Inflammatory macrophage treated with lipopolysaccharide for 4 hours (primary cell): ENCODE measurements around the gene RUFY1.
A peak's percentile ranks its signal among the peaks of the same experiment; 100 is the strongest.
"Not testable (repeated sequence)": the region's sequence is repeated elsewhere in the genome, so short reads cannot be mapped to it uniquely, and the experiment has no call there.

Experiments
- DNase-seq: peaks from one replicate; pipeline ENCODE4 v3.0.0-alpha.2; 2020

RUFY1 gene

DNA sequence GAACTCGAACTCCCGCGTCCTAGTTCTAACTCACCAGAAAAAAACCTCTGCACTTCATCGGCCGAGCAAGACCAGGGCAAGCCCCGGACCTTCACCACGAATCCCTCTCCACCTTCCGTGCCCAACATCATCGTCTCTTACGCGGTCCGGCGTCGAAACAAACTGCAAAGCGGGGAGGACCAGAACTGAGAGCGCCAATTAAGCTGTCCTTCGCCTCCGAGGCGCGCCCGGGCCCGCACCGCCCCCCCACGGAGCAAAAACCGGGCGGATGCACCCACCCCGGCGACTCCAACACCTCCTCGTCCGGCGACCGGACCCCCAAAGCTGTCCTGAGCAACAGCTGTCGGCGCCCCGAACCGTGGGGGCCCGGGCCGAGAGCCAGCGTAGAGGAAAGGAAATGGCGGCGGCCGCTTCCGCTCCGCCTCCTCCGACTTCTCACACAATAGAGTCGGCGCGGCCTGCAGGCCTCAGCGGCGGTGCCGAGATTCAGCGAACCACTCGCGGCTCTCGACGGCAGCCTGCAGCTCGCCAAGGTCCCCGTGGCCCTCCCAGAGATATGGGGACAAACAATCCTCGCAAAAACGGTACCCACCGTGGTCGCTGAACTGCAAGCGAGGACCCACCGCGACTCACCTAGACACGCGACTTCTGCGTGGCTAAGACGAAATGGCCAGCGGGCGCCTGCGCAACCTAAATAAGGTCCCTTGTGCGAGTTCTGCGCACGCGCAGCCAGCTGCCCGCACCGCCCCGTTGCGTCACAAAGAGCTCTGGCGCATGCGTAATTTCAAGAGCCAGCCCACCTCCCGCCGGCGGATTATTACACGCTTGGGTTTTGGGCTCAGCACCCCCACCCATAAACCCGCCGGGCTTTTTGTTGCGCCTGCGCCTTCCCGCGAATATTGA is 72.9 kb downstream of the RUFY1 start, which contains the start of gene HNRNPH1:
HNRNPH1 (minus strand) TSS at position 669 of the 903 bp plus-strand sequence; CDS start at position 131, 538 bp downstream.
- peak; percentile 98 for DNase-seq

GRCh38 chr5:179623906-179624741 is 73.8 kb downstream of the RUFY1 start:
- peak; percentile 44 for DNase-seq

- DNase-seq = no peak
These were observed 74.5 kb downstream of the RUFY1 start for GRCh38 chr5:179624841-179625271.

- DNase-seq = not testable (repeated sequence)
These were observed 83.4 kb downstream of the RUFY1 start for GRCh38 chr5:179633501-179634369.

DNA sequence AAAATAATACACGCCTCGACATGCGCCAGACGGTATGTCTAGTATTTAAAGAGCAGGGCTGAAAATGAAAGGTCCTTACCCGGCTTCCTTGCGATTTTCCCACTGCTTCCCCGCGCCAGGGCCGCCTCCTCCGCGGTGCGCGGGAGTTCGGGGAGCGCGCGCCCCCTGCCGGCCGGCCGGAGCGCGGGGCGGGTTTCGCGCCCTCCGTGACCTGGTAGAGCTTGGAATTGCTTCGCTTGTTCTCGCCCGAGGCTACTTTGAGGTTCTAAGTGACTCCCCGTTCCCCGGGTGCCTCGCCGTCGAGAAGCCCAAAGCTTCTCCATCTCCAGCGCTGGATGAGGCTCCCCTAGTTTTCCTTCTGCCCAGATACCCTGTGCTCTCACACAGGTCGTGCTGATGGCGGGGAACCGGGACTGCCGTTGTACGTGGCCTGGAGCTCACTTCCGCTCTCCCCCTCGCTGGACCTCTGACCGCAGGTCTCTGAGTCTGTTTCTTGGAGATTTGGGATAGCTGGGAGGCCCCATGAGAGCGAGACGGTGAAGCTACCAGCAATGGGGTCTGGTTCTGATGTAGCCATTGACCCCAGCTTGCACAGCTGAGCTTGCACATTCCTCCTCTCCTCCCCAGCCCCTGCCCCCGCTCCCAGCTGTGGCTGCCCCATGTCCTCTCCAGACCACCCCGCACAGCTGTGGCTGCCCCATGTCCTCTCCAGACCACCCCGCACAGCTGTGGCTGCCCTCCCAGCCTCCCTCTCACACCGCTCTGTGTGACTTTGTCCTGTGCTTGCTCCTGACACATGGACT is 84.2 kb downstream of the RUFY1 start:
- not testable (repeated sequence) for DNase-seq

DNA sequence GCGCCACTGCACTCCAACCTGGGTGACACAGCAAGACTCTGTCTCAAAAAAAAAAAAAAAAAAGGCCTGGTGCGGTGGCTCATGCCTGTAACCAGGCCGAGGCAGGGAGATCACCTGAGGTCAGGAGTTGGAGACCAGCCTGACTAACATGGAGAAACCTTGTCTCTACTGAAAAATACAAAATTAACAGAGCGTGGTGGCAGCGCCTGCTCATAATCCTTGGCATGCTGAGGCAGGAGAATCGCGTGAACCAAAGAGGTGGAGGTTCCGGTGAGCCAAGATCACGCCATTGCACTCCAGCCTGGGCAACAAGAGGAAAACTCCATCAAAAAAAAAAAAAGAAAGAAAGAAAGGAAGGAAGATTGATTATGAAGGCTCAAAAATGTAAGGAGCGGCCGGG is 88.9 kb downstream of the RUFY1 start:
- not testable (repeated sequence) for DNase-seq

DNA sequence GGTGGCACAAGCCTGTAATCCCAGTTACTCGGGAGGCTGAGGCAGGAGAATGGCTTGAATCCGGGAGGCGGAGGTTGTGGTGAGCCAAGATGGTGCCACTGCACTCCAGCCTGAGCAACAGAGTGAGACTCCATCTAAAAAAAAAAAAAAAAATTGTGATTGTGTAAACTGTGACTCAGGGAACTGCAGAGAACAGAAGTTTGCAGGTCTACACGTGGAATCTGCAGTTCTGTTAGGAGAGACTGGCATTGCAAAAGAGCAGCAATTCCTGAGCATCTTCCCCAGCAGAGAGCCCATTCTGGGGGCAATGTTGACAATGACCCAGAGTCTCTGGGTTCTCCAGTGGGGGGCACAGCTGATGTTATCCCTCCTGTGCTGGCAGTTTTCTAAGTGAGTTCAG is 91.4 kb downstream of the RUFY1 start:
- not testable (repeated sequence) for DNase-seq

DNA sequence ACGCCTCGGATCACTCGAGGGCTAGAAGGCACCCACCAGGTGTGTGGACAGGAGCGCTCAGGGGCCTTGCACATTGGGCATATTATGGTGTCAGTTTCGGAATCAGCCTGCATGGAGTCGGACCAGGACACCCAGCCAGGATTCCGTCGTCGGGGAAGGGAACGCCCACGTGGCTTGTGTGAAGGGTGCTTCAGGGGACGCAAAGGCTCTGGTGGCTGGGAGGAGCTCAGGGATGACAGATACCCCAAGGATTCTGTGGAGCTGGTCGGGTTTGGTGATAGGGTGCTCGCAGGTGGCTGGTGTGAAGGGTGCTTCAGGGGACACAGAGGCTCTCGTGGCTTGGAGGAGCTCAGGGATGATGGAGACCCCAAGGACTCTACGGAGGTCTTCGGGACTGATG is 92.3 kb downstream of the RUFY1 start:
- not testable (repeated sequence) for DNase-seq

DNA sequence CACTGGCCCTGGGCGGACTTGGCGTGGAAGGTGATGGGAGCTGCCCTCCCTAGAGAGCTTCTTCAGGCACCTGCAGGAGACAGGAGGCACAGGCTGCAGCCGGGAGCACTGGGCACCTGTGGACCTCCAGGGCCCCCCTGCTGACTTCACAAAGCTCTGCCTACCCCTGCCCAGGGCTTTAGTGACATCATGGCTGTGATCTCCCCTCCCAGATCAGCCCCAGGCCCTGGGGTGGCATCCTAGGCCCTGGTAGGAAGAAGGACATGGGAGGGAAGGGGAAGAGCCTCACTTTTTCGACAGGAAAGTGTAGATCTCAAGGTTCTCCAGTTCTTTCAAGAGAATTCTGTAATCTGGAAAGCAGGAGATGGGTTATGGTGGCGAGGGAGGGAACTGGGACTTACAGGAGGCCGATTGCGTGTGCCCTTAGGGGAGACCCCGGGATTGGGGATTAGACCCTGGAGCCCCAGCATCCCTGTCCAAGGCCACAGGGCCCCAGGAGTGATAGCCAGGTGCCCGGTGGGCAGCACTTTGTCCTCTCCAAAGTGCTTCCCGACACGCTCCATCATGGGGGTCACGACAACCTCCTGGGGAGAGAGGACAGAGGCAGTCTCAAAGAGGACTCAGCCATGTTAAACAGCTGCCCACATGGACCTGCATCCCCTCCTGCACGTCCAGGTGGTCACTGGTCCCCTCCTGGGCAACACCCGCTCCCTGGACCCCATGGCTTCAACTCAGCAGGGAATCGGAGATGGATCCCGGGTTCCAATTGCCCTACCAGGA is 93.0 kb downstream of the RUFY1 start:
- not testable (repeated sequence) for DNase-seq

- DNase-seq = not testable (repeated sequence)
These were observed 94.4 kb downstream of the RUFY1 start for GRCh38 chr5:179644766-179645165.

GRCh38 chr5:179648410-179648809 is 98.1 kb downstream of the RUFY1 start:
- no peak for DNase-seq

DNA sequence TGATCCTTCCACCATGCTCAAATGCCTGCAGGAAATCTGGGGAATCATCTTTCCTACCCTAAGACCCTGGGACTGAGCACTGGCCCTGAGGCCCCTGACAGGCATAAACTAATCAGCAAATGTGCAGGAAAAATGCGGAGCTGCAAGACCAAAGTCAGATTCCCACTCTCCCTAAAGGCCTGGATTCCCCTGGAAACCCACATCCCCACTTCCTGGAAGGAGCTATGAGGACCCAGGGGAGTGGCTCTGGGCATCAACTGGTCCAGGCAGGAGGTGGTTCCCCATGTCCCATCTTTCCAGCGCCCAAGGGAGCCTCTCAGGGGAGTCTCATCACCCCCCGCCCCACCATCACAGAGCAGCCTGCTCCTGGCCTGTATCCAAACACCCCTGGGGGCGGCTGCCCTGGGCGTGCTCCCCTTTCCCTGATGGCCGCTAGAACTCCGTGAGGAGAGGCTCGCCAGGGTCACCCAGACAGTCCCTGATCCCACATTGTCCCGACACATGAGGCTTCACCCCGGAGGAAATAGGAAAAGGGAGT is 98.9 kb downstream of the RUFY1 start:
- DNase-seq = not testable (repeated sequence)

GRCh38 chr5:179650245-179650644 is 99.9 kb downstream of the RUFY1 start:
- not testable (repeated sequence) for DNase-seq

DNA sequence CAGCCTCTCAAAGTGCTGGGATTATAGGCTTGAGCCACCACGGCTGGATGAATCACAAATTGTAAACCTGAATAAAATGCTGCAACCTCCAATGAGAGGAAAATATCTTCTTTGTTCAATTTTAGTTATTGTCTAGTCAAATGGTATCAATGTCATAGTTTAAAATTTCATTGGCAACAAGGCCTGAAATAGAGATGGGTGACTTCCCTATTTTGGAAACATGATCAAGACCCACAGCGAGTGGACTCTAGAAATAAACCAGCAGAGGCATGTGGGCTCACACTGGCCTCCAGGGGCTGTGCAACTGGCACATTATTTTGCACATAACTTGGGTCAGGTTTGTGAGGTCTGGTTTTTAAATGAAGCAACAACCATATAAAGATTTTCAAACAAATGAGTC is 102.8 kb downstream of the RUFY1 start:
- DNase-seq = not testable (repeated sequence)

GRCh38 chr5:179657302-179658178 is 107.2 kb downstream of the RUFY1 start:
- not testable (repeated sequence) for DNase-seq

DNA sequence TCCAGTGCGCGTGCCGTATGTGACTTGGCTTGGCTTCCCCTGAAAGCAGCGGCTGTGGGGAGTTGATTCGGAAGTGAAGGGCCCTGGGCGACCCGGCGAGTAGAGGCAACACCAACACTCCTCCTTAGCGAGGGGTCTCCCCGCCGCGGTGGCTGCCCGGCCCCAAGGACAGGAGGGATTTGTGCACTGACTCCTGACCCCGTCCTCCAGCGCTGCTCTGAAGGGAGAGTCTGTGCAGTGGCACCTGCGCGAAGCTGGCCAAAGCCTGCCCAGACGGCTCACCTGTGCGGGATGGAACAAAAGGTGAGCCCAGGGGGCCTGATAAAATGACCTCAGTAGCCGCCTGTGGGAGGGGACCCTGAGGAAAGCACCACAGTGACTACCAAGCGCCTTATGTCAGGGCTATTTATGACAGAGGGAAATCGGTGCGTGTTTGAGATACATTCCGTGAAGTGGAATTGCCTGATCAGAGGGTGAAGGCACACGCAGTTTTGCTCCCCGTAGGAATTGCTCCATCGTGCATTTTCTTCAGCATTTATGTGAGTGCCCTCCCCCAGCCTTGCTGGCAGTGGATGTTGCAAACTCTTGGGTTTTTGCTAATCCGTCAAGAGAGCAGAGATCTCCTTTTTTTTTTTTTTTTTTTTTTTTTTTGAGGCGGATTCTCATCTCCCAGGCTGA is 108.0 kb downstream of the RUFY1 start:
- DNase-seq = peak; percentile 71
